CD1c-positive myeloid dendritic cell (primary cell): Measurements from ENCODE around the gene HM13.
"Not testable (repeated sequence)": the region's sequence is repeated elsewhere in the genome, so short reads cannot be mapped to it uniquely, and the experiment has no call there.

ENCODE experiments used
- DNase-seq: peaks from one replicate; pipeline ENCODE4 v3.0.0-alpha.2; 2016; ENCODE audit errors: extremely low spot score

Gene HM13

DNA sequence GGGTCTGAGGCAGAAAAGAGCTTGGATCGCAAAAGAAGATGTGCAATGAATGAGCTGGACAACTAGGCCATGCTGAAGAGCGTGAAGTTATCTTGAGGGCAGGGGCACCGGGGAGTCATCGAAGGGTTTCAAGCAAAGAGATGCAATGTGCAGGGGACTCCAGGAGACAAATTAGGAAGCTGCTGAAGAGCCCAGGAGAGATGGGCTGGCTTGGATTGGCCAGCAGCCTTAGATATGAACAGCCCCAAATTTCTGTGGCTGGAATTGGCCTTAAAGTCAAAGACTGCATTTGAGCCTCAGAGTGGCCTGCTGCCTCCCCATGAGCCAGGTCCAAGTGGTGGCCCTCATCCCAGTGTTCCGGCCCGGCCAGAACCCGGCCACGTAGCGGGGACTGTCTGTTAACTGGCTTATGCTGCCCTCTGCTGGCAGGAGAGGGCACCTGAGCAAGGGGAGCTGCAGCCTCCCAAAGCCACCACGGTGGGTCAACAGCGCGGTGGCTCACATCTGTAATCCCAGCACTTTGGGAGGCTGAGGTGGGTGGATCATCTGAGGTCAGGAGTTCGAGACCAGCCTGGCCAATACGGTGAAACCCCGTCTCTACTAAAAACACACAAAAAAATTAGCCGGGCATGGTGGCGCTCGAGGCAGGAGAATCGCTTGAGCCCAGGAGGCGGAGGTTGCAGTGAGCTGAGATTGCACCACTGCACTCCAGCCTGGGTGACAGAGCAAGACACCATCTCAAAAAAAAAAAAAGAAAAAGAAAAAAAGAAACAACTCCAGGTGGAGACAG lies 11.2 kb upstream of the HM13 start:
- DNase-seq: peak; percentile 84

DNA sequence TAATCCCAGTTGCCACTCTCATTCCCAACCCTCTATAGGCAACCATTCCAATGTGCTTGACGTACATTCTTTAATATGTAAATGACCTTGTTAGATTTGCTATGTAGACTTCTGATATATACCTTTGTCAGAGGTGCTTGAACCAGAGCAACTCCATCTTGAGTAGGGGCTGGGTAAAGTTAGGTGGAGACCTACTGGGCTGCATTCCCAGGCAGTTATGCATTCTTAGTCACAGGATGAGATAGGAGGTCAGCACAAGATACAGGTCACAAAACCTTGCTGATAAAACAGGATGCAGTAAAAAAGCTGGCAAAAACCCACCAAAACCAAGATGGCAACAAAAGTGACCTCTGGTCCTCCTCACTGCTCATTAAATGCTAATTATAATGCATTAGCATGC lies 8.3 kb upstream of the HM13 start:
- no peak for DNase-seq

DNA sequence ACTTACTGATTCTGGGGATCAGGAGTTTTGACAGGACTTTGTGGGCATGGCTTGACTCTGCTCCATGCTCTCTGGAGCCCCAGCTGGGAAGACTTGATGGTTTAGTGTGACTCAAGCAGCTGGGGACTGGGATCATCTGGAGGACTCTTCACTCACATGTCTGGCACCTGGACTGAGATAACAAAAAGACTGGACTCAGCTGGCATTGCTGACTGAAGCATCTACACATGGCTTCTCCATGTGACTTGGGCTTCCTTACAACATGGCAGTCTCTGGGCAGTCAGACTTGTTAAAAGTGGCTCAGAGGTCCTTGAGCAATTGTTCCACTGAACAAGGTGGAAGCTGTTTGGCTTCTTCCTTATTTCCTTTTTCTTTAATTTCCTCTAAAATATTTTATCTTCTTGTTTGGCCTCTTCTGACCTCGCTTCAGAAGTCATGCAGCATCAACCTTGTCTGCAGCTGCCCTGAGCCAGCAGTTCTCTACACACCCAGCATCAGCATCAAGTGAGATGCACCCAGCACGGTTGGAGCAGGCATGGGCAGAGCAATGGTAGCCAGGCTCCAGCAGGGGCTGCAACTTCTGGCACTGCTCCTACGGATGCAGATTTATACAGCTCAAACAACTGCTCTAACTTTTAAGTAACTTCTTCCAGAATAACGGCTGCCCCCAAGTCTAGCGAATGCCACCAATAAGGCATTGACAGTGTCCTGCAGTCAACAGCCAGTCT lies 5.6 kb upstream of the HM13 start:
- DNase-seq: no peak

DNA sequence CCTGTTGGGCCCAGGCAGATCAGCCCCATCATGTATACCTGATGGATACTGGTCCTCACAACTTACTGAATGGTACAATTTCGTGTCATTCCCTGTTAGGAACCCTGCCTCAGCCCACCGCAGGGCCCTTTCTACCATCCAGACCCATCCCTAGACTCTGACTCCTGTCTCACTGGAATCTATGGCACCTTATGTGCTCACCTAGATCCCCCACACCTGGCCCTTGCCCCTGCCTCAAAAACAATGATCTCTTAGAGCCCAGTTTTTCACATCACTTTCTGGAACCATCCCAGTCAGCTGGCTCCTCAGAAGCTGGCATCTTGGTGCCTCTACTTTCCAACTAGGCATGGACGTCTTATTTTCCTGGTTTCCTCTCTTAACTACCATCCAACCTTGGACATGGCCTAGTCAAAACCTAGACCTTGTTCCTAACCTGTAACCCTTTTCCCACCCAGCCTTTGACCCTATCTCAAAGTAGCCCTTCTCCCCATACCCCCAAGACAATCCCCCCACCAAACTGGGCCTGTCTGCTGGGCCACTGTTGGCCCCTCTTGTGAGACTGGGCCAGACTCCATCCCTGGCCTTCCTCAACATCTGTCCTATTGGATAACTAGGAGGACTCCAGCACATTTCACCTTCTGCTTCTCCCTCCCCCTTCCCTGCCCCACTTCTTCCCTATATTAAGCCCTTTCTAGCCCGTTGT lies 981 bp downstream of the HM13 start:
- DNase-seq: no peak

DNA sequence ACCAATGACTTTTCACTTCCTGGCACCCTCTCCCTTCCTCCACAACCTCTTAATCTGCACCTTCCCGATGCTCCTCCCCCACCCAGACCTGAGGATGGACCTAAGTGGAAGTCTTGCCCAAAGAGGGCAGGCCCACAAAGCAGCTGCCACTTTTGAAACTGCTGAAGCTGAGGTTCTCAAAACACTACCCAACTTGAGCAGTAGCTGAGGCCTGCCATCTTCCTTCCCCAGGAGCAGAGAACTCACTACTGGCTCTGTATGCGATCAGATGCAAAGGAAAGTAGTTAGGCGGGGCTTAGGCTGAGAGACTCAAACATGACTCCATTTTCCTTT lies 1.5 kb downstream of the HM13 start:
- peak; percentile 15 for DNase-seq

DNA sequence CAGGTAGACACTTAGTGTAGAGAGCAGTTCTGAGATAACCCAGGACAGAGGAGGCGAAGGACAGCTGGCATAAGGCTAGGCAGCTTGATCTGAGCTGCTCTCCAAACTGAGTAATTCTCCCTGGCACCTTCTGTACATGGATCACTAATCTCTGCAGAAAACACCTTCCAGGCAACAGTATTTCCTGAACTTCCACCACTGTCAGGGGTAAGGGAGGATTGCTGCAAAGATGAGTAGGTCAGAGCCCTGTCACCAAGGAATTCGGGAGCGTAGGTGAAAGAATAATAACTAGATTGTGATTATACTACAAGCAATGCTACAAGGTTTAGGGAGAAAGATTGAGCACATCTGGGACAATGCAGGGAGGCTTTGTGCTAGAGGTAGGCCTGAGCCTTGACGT lies 1.9 kb downstream of the HM13 start:
- DNase-seq: no peak

DNA sequence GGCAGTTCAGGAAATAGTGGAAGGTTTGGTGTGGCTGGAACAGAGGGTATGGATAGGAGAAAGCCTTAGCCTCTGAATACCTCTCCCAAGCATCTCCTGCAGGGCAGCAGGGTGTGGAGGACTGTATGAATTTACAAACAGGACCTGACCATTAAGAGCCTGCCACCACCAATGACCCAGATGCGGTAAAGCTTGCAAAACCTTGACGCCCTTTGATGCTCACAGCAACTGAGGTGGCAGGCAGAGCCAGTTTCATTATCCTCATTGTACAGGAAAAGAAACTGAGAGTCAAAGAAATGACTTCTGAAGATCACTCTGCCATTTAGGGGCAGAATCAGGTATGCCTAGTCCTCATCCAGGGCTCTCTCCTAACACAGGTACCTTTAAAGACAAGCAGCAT lies 2.4 kb downstream of the HM13 start:
- DNase-seq: no peak

DNA sequence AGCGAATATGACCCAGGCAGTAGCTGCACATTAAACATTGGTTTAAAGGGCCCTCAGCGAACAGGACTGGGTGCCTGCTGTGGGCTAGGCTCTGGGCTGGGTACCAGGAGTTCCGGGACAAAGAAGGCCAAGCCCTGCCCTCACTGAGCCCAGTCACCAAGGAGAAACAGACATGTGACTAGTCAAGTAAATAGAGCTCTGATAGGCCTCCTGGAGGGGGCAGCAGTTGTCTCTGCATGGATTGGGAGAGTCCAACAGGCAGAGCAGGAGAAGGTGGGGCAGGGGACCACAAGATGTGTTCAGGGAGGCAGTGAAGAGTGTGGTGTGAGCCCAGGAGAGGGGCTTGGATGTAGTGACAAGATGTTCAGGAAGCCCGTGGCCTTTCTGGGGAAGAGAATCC lies 3.1 kb downstream of the HM13 start:
- peak; percentile 43 for DNase-seq

DNA sequence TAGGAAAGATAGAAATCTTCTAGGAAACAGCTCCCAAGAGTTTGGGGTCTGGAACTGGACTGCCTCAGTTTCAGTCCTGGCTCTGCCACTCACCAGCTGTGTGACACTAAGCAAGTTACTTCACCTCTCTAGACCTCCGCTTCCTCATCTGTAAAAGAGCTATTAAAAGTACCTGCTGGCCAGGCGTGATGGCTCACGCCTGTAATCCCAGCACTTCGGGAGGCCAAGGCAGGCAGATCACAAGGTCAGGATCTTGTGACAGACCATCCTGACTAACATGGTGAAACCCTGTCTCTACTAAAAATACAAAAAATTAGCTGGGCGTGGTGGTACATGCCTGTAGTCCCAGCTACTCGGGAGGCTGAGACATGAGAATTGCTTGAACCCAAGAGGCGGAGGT lies 7.0 kb downstream of the HM13 start:
- DNase-seq: peak; percentile 52

DNA sequence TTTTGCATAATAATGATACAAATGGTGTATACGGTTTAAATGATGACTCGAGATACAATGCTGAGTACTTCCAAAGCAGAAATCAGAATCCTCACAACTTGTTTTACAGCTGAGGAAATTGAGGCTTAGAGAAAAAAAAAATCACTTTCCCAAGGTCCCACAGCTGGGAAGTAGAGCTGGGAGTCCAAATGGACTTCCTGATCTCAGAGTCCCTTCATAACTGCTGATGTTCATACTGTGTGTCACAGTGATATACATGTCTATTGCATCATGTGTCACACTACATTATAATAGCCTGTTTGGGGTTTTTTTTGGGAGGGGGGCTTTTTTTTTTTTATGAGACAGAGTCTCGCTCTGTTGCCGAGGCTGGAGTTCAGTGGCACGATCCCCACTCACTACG lies 8.5 kb downstream of the HM13 start:
- peak; percentile 52 for DNase-seq

DNA sequence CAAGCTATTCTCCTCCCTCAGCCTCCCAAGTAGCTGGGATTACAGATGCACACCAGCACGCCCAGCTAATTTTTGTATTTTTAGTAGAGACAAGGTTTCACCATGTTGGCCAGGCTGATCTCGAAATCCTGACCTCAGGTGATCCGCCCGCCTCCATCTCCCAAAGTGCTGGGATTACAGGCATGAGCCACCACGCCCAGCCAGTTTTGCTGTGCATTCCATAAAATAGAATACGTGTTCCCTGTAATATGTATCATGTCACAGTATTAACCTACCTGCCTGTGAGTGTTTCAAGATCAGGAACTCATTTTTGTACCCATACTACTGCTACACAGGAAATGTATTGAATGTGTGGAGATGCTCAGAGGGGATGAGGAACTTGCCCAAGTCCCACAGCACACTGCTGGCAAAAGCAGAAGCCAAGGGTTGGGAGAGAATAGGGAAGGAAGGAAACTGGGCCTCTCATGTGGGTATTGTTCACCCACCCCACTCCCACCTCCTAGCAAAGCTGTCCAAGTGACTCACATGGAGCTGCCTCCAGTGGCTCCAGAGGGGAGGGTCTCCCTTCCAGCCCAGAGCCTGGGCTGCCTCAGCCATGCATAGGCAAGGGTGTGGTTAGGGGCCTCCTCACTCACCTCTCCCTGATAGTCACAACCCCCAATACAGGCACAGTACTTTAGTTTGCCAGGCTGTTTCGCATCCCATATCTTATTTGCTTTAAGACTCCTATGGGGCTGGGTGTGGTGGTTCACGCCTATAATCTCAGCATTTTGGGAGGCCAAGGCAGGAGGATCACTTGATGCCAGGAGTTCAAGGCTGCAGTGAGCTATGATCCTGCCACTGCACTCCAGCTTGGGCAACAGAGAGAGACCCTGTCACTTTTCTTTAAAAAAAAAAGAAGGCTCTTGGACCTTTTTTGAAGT lies 9.4 kb downstream of the HM13 start:
- DNase-seq: peak; percentile 91

DNA sequence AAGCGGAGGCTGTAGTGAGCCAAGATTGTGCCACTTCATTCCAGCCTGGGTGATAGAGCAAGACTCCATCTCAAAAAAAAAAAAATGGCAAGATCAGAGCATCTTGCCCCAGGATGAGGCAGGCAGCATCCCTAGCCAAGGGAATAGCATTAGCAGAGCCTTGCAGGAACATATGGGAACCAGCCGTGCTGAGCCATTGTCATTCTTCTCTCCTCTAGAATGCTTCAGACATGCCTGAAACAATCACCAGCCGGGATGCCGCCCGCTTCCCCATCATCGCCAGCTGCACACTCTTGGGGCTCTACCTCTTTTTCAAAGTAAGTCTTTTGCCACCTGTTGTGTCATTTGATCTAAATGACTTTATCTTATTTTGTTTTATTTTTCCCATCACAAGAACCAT lies 13.0 kb downstream of the HM13 start:
- no peak for DNase-seq

DNA sequence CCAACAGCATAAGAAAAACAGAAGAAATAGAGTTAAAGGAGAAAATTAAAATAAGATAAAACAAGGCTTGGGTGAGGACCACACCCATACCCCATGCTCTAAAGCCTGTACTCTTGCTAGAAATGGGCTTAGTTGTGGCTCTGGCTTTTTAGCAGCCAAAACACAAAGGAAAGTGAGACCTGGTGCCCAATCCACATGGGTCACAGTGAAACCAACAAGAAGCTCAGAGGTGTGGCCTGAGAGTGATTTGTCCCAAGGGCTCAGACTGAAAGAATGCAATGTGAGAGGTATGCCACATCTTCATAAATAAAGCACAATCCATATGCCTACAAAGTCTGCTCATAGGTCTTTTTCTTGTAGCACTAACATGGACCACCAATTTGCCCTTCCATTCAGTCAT lies 21.1 kb downstream of the HM13 start:
- no peak for DNase-seq

DNA sequence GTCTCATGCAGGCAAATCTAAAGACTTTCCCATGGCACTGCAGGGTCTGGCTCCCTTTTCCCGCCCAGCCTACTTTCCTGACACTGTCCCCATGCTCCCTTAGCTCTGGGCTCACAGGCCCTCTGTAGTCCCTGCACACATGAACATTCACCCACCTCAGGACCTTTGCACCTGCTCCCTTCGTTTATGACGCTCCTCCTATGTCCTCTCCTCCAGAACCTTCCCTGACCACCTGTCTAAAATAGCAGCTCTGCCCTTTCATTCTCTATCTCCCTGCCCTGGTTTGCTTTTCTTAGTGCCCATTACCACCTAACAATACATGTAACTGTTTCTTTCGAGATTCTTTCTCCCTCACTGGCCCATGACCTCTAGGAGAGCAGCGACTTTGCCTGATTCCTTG lies 22.3 kb downstream of the HM13 start:
- no peak for DNase-seq

DNA sequence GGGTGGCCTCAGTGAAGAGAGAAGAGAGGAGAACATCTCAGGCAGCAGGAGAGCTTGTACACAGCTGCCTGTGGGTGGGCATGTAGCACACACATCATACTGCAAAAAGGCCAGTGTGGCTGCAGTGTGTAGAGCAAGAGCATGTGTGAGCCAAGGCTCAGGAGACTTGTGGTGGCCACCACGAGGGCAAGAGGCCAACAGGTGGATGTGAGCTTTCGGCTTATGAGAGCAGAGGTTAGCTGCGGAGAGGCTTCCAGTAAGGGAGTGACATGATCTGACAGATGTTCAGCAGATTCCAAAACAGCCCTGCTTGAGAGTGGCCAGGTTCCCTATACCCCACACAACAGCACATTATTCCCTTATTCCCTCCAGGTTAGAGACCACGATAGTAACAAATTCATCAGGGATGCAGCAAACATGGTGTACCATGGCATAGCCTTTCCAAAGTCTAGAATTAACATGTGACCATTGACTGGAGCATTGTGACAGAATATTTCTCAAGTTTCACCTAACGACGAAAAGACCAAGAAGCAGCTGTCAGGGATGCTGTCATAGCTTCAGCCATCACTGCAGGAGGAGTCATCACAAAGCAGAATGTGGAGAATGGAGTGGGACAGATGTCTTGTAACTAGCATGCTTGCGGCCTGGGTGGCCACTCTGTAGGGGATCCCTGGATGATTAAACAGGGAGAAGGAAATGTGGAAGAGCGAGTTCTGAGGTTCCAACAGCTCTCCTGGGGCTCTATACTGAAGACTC lies 23.1 kb downstream of the HM13 start:
- DNase-seq: no peak

DNA sequence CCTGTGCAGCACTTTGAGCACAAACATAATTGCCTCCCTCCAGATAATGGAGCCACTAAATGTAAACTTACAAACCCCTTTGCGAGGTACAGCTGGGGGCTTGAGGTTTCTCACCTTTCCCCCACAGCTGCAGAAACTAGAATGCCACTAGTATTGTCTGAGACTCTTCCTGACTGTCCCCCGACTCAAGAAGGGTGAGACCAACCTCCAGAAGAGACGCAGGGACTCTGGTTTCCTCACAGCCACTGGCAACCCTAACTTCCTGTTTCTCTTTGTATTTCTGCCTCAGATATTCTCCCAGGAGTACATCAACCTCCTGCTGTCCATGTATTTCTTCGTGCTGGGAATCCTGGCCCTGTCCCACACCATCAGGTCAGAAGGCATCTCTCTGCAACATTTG lies 23.6 kb downstream of the HM13 start:
- no peak for DNase-seq

DNA sequence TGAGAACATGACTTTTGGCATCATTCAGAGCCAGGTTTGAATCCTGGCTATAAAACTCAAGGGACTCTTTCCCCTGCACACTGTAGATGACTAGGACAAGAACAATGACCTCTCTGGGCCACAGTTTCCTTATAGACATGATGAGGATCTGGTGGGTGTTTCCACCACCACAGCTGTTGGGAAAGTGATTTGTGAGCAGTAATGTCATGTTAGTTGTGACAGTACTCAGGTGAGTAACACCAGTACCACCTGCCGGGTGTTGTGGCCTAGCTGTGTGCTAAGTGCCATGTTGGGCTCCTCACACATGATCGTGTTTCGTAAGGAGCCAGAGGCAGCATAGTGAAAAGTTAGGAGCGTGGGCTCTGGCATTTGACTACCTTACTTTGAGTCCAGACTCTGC lies 24.1 kb downstream of the HM13 start:
- DNase-seq: no peak

DNA sequence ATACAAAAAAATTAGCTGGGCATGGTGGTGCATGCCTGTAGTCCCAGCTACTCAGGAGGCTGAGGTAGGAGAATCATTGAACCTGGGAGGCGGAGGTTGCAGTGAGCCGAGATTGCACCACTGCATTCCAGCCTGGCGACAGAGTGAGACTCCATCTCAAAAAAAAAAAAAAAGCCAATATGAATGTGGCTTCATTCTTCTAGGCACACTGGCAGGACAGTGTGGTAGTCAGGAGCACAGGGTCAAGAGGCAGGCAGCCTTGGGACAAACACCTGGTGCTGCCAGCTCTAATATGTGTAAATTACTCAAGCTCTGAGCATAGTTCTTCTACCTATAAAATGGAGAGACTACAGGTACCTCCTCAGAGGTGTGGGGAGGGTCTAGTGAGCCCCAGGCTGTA lies 25.4 kb downstream of the HM13 start:
- not testable (repeated sequence) for DNase-seq

DNA sequence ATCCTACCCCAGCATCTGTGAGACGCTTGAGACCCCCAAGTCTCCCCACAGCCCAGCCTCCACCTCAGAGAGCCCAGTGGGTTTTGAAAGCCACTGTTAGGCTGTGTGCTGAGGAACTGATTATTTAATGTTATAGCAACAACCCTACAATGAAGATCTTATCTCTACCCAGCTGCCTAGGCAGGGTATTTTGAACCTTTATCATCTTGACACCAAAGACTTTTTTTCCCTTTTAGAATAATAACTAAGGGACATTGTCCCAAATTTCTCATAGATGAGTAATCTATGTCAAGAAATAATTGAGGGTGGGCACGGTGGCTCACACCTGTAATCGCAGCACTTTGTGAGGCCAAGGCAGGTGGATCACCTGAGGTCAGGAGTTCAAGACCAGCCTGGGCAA lies 26.2 kb downstream of the HM13 start:
- no peak for DNase-seq

DNA sequence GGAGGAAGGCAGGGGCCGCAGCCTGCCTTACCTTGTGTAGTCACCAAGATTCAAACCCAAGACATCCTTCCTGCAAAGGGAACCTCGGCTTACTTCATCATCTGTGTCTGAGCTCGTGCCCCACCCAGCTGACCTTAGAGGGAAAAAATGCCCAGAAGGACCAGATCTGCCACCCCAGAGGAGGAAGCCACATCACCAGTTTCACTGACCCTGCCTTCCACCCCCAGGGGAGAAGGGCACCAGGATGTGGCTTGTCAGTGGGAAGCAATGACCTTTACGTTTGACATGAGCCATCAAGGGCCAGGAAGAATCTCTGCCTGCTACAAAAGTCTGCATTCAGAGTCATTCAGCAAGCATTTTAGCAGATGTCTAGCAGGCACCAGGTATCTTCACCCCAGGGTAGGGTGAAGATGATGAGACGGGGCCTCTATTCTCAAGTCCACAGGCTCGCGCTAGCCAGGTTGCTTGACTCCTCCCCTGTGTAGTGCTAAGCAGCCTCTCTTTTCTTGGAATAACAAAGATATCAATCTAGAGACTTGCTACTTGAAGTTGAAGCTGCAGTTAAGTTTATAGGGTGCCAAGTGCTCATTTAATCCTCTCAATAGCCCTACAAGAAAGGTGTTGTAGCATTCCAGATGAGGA lies 28.1 kb downstream of the HM13 start:
- DNase-seq: peak; percentile 80

DNA sequence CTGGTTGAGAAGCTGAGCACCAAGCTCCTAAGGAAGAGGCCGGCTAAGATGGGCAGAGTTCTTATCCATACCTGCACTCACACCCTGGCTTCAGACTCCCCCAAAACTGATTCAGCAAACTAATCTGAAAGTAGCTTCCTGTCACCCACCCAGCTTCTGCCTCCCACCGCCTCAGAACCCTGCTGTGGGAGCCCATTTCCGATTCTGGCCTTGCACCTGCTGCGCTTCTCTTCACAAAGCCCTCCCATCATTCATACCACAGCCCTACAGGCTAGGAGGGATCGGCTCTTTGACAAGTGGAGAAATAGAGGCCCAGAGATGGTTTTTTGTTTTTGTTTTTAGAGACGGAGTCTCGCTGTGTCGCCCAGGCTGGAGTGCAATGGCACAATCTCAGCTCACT lies 28.7 kb downstream of the HM13 start:
- no peak for DNase-seq
